Stomach smooth muscle (tissue), 2 donors: ENCODE measurements around the gene CCS.
"Not testable (repeated sequence)": the region's sequence is repeated elsewhere in the genome, so short reads cannot be mapped to it uniquely, and the experiment has no call there.

ENCODE experiments used
- H3K27ac ChIP-seq: one replicate; pipeline ENCODE4 v1.7.0; 2013; ENCODE audit warnings: mild to moderate bottlenecking, low read length, inconsistent platforms
- H3K27me3 ChIP-seq, 2 donors: one replicate each; pipeline ENCODE4 v1.7.0; 2013; ENCODE audit warnings: low read length in 2 of 2; ENCODE audit not compliant: insufficient read depth in 2 of 2, control insufficient read depth in 1 of 2
- H3K36me3 ChIP-seq, 2 donors: one replicate each; pipeline ENCODE4 v1.7.0; 2013; ENCODE audit warnings: low read length in 2 of 2; ENCODE audit not compliant: control insufficient read depth in 2 of 2, insufficient read depth in 2 of 2
- H3K4me1 ChIP-seq: one replicate; pipeline ENCODE4 v1.7.0; 2013; ENCODE audit warnings: low read length; ENCODE audit not compliant: control insufficient read depth, insufficient read depth
- H3K4me3 ChIP-seq, 2 donors: one replicate each; pipeline ENCODE4 v1.7.0; 2013; ENCODE audit warnings: low read length in 2 of 2
- H3K9ac ChIP-seq, 2 donors: one replicate each; pipeline ENCODE4 v1.7.0; 2013; ENCODE audit warnings: low read length in 2 of 2, mild to moderate bottlenecking in 1 of 2
- H3K9me3 ChIP-seq, 2 donors: one replicate each; pipeline ENCODE4 v1.7.0; 2013; ENCODE audit warnings: low read length in 2 of 2; ENCODE audit not compliant: control insufficient read depth in 2 of 2
- donor health status: healthy.
- donor health status: Pancreatic carcinoma.

CCS gene

DNA sequence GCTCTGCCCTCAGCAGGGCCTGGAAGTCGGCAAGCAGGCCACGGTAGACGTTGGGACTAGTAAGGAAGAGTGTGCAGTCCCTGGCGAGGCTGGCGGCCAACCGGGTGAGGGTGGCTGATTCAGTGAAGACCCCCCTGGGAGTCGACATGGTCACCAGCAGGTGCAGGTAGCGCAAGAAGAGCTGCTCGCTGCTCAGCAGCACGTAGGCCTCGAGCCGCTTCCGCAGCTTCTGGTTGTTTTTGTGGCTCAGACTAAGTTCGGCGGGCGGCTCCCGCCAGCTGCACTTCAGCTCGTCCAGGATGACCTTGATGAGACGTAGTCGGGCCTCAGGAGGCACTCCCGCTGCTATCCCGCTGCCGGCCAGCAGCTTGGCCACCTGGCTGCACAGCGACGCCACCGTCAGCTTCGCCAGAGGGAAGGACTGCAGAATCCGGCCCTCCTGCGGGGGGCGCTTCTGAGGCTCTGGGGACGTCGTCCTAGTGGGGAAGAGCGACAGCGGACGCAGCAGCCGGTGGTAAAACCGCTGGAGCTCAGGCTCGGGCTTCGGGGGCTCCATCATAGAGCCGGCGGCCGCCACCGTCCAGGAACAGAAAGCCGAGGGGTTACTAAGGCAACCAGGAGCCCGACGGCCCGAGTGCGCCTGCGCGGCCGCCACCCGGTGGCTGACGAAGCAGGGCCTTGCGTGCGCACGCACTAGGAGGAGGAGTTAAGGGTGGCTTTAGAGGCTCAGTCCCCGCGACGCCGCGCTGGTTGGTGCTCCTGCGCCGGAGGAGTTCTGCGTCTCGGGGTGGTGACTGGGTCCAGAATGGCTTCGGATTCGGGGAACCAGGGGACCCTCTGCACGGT is at the start of gene CCS, which contains the start of gene CCDC87:
TSS of gene CCS (plus strand) at position 729 of the 846 bp plus-strand sequence. CDS start at position 806, 77 bp downstream.
TSS of gene CCDC87 (minus strand) at position 607 of the 846 bp plus-strand sequence. CDS start at position 559, 48 bp downstream.
- Histone ChIP-seq H3K36me3 (no peaks in the 10 kb centered on the region), H3K4me3 (peak within 1 kb of the TSS; percentile 83 to 94), H3K27me3 (no peaks in the 10 kb centered on the region), H3K4me1 (peaks cover 32% of the 10 kb centered on the region), H3K9ac (peak within 1 kb of the TSS; percentile 74 to 92), H3K9me3 (no peaks in the 10 kb centered on the region), H3K27ac (peak within 1 kb of the TSS; percentile 76)

- peak overlapping the region in 1 of 2 donors; percentile 44 for H3K4me3 ChIP-seq
- no peaks in the 10 kb centered on the region for H3K27me3 ChIP-seq
- H3K9ac ChIP-seq: peak overlapping the region in 1 of 2 donors; percentile 47
- H3K4me1 ChIP-seq: peaks cover 33% of the 10 kb centered on the region
- no peaks in the 10 kb centered on the region for H3K9me3 ChIP-seq
- peaks cover 13 to 14% of the 10 kb centered on the region in 2 donors for H3K36me3 ChIP-seq
- no peak overlapping the region for H3K27ac ChIP-seq
Measured at GRCh38 chr11:66543263-66544107, 49.5 kb upstream of the CCS start.

GRCh38 chr11:66544952-66545351 is 48.0 kb upstream of the CCS start:
- H3K27me3 ChIP-seq, H3K27ac ChIP-seq, H3K9me3 ChIP-seq: not testable (repeated sequence)
- Histone ChIP-seq H3K9ac (peak overlapping the region; percentile 78 to 81), H3K4me3 (peak overlapping the region; percentile 73 to 80), H3K4me1 (peaks cover 33% of the 10 kb centered on the region), H3K36me3 (peaks cover 13 to 14% of the 10 kb centered on the region in 2 donors)

DNA sequence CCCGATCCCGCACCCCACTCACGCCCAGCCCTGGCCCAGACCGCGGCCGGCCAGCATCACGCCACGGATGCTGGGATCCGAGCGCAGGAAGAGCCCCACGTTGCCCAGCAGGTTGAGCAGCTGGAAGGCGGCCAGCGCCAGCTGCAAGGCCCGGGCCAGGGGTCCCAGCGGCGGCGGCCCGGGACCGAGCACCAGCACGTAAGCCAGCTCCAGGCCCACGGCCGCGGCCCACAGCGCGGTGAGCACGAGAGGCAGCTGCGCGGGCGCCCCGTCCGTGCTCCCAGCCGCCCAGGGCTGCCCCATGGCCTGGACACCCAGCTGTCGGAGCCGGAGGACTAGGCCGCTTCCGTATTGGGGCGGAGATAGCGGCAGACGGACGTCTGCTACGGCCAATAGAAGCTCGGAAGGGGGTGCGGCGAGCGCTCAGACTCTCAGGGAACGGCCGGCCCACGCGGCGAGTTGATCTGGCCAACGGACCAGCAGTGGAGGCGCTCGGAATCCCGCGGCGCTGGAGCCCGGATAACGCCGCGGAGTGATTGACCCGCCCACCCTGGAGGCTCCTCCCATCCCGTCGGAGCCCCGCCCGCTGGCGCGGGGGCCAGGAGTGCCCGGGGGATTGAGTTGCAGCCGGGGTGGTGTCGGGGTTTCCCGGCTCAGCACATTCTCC is 47.2 kb upstream of the CCS start, which contains the start of gene ZDHHC24:
TSS of gene ZDHHC24 (minus strand) at position 348 of the 667 bp plus-strand sequence. CDS start at position 303, 45 bp downstream.
- peaks cover 11 to 14% of the 10 kb centered on the region in 2 donors for H3K36me3 ChIP-seq
- peaks cover 33% of the 10 kb centered on the region for H3K4me1 ChIP-seq
- H3K9ac ChIP-seq: peak within 1 kb of the TSS; percentile 78 to 81
- peak within 1 kb of the TSS; percentile 60 for H3K27ac ChIP-seq
- H3K27me3 ChIP-seq: no peaks in the 10 kb centered on the region
- H3K9me3 ChIP-seq: no peaks in the 10 kb centered on the region
- H3K4me3 ChIP-seq: peak within 1 kb of the TSS; percentile 75 to 80

GRCh38 chr11:66546368-66546965 is 46.5 kb upstream of the CCS start, which contains the start of gene ACTN3:
Gene ACTN3, plus strand, starts transcription at chr11:66546903. Its CDS starts 35 bp downstream, at chr11:66546938.
- Histone ChIP-seq H3K27ac (peak within 1 kb of the TSS; percentile 60), H3K4me1 (peaks cover 33% of the 10 kb centered on the region), H3K27me3 (no peaks in the 10 kb centered on the region), H3K9me3 (no peaks in the 10 kb centered on the region), H3K9ac (peak within 1 kb of the TSS; percentile 78 to 81), H3K36me3 (peaks cover 10 to 14% of the 10 kb centered on the region in 2 donors), H3K4me3 (peak within 1 kb of the TSS; percentile 75 to 80)

DNA sequence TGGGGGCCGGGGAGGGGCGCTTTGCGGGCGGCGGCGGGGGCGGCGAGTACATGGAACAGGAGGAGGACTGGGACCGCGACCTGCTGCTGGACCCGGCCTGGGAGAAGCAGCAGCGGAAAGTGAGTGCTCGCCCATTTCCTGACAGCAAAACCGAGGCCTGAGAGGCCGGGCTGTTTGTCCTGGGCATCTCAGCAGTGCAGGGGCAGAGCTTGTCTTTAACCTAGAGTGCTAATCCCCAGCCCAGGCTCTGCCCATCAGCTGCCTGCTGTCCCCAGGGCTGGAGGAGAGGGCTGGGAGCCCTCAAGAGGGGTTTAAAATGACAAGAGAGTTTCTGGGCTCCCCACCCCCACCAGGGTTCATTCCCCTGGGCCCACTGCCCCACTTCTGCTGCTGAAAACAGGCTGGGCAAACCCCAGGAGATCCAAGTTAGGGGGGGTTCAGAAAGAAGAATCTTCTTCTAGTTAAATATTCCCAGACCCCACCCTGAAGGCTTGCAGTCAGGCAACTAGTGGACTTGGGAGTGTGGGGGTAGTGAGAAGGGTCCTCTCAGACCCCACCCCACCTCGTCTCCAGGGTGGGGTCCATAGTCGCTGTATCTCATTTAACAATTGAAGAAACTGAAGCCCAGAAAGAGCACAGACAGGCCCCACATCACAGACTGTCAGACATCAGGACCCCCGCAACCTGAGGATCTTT is 45.9 kb upstream of the CCS start:
- no peak overlapping the region for H3K4me3 ChIP-seq
- peaks cover 33% of the 10 kb centered on the region for H3K4me1 ChIP-seq
- no peaks in the 10 kb centered on the region for H3K9me3 ChIP-seq
- H3K27me3 ChIP-seq: no peaks in the 10 kb centered on the region
- H3K9ac ChIP-seq: no peak overlapping the region
- H3K27ac ChIP-seq: no peak overlapping the region
- peaks cover 5 to 13% of the 10 kb centered on the region in 2 donors for H3K36me3 ChIP-seq

- Histone ChIP-seq H3K9me3 (no peaks in the 10 kb centered on the region), H3K36me3 (peaks cover 2 to 8% of the 10 kb centered on the region in 2 donors), H3K27ac (no peak overlapping the region), H3K9ac (no peak overlapping the region), H3K4me1 (peaks cover 33% of the 10 kb centered on the region), H3K27me3 (no peaks in the 10 kb centered on the region), H3K4me3 (no peak overlapping the region)
Measured at GRCh38 chr11:66547662-66548009, 45.3 kb upstream of the CCS start.

GRCh38 chr11:66548041-66548440 is 44.9 kb upstream of the CCS start:
- Histone ChIP-seq H3K27ac (no peak overlapping the region), H3K27me3 (no peaks in the 10 kb centered on the region), H3K4me3 (no peak overlapping the region), H3K36me3 (peaks cover 0 to 4% of the 10 kb centered on the region in 2 donors), H3K9me3 (no peaks in the 10 kb centered on the region), H3K9ac (no peak overlapping the region), H3K4me1 (peaks cover 31% of the 10 kb centered on the region)

DNA sequence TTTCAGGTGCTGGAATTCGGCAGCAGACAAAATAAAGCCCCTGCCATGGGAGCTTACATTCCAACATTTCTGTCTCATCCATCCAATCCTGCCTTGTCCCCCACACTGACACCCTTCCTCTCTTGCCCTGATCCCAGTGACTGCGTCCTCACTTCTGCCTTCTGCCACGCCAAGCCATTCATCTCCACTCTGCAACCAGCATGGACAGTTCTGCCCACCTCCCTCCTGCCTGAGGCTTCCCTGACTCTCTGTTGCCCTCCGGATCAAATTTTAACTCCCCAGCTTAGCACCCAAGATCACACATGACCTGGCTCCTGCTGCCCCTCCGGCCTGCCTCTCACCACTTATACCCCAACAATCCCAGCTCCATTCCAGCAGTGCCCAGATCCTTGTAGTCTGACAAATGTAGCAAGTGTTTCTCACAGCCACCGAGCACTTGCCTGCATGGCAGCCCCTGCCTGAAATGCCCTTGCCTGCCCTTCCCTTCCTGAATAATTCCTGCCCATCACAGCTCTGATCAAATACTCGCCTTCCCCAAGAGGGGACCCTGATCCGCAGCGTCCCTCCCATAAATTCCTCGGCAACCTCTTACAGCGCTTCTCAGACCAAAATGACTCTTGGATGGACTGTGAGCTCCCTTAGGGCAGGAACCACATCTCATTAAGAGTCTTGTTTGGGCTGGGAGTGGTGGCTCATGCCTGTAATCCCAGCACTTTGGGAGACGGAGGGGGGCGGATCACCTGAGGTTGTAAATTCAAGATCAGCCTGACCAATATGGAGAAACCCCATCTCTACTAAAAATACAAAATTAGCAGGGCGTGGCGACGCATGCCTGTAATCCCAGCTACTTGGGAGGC is 44.0 kb upstream of the CCS start:
- peaks cover 24% of the 10 kb centered on the region for H3K4me1 ChIP-seq
- no peak overlapping the region for H3K27ac ChIP-seq
- H3K36me3 ChIP-seq: no peaks in the 10 kb centered on the region
- no peaks in the 10 kb centered on the region for H3K9me3 ChIP-seq
- H3K4me3 ChIP-seq: no peak overlapping the region
- no peaks in the 10 kb centered on the region for H3K27me3 ChIP-seq
- no peak overlapping the region for H3K9ac ChIP-seq
